Measurements from ENCODE around the gene CDK5R1. TPM values are rescaled to one million over a fixed set of nuclear protein-coding genes. Genes with fewer than 3 reads are reported as not detected.

CDK5R1 gene
- total RNA-seq, 1 donor: 1.4 TPM

DNA sequence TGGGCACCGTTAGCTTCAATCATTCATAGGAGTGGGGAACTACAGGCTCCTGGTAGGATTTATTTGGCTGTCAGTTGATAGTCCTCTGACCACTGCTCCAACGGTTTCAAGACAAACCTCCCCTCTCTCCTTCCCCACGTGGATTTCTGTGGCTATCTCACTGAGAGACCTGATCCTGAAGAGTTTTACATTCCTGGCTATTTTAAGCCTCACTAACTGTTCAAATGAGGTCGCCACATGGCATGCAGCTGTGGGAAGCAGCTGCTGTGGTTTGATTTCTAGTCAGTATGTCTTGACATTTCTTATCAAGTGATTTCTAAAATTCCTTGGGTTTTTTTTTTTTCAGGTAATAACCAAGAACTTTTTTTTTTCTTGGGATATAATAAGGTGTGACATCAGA is 38.3 kb downstream of the CDK5R1 start:
- H3K4me3 ChIP-seq (ENCODE audit: low read depth, low read length): no peak overlapping the region
- no peak for TF ChIP-seq CTCF (IDR thresholded peaks at IDR 0.05; ENCODE audit: insufficient read depth, low read length)
- peak; percentile 15 for DNase-seq (ENCODE audit: low read depth)

- DNase-seq (ENCODE audit: low read depth): no peak
- H3K4me3 ChIP-seq (ENCODE audit: low read depth, low read length): no peak overlapping the region
- TF ChIP-seq CTCF (IDR thresholded peaks at IDR 0.05; ENCODE audit: insufficient read depth, low read length): no peak
Measured at GRCh38 chr17:32527146-32527545, 40.4 kb downstream of the CDK5R1 start.

GRCh38 chr17:32528825-32529224 is 42.0 kb downstream of the CDK5R1 start:
- no peak for DNase-seq (ENCODE audit: low read depth)
- TF ChIP-seq CTCF (IDR thresholded peaks at IDR 0.05; ENCODE audit: insufficient read depth, low read length): no peak
- no peak overlapping the region for H3K4me3 ChIP-seq (ENCODE audit: low read depth, low read length)

DNA sequence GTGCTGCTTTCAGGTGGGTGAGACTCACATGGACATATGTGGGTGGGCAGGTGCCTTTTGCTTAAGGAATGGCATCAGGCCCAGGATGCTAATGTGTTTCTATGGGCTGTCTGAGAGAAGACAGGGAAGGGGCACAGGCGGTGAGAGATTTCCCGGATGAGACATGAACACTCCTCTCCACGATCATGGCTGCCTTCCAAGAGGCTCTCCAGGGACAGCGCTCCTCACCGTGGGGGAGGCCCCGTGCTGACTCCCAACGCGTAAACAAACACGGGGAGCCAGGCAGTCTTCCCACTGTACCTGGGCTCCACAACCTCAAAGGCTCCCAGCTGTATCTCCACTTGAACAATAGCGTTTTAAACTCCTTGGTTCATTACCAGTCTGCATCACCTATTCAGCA is 42.8 kb downstream of the CDK5R1 start:
- H3K4me3 ChIP-seq (ENCODE audit: low read depth, low read length): no peak overlapping the region
- TF ChIP-seq CTCF (IDR thresholded peaks at IDR 0.05; ENCODE audit: insufficient read depth, low read length): no peak
- no peak for DNase-seq (ENCODE audit: low read depth)

DNA sequence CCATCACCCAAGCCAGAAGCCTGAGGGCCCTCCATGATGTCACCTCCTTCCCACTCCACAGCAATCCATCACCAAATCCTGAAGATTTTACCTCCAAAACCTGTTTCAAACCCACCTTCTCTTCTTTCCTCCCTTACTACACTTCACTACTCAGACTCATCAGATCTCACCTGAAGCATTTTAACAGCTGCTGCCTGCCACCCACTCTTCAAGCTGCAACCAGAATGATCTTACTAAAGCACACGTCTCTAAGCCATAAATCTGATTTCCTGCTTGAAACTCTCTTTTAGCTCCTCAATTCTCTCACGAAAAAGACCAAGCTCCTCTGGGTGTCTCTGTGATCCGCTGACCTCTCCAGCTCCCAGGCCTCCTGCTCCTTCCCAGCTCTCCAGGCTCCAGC is 46.5 kb downstream of the CDK5R1 start:
- no peak overlapping the region for H3K4me3 ChIP-seq (ENCODE audit: low read depth, low read length)
- no peak for TF ChIP-seq CTCF (IDR thresholded peaks at IDR 0.05; ENCODE audit: insufficient read depth, low read length)
- no peak for DNase-seq (ENCODE audit: low read depth)

DNA sequence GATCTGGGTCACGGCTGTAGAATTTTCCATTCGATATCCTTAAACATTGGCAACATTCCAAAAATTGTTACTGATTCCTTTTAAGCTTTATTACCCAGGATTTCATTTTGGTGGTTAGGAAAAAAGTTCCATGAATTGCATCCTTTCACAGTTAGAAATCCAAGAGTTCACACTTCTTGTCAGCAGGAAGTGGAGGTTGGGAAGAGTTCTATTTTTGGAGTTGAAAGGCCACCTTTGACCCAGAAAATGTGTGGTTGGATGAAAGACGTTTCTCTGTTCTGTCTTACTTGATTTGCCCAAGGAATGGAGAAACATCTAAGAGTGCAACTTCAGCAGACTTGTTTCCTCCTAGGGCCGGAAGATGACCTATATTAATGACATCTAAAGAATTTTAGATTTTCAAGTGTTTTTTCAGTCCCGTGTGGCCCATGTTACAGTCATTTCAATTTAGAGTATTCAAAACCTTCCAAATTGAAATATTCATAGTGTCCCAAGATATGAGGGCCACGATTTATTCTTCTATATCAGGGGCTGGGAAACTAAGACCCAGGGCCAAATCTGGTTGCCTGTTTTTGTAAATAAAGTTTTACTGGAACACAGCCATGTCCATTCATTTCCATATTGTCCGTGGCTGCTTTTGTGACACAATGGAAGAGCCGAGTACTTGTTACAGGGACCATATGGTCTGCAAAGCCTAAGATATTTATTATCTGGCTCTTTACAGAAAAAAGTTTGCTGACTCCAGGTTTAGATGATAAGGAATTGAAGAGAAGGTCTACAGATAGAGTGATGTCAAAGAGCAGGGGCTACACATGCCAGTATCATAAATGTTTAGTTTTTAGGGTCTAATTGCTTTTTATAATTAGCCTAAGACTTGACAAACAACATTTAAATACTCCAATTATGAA is 50.2 kb downstream of the CDK5R1 start:
- no peak overlapping the region for H3K4me3 ChIP-seq (ENCODE audit: low read depth, low read length)
- peak; percentile 9 for DNase-seq (ENCODE audit: low read depth)
- no peak for TF ChIP-seq CTCF (IDR thresholded peaks at IDR 0.05; ENCODE audit: insufficient read depth, low read length)

Small RNA genes within 50 kb of the gene (small RNA-seq; reads per million reads assigned to genes)
- not detected for gene RF00019

Other genes starting within 250 kb of the CDK5R1 start
- gene RHBDL3, start 221.2 kb upstream of the CDK5R1 start, total RNA-seq (ENCODE audit: low replicate concordance): 0.09 TPM in 1 of 2 replicates, not detected in the other
- 18.0 and 19.2 TPM in 2 replicates for gene C17orf75, start 144.8 kb upstream of the CDK5R1 start, total RNA-seq (ENCODE audit: low replicate concordance)
- 92.6 and 202 TPM in 2 replicates for gene ZNF207, start 136.8 kb upstream of the CDK5R1 start, total RNA-seq (ENCODE audit: low replicate concordance)
- 74.2 and 78.2 TPM in 2 replicates for gene PSMD11, start 42.5 kb upstream of the CDK5R1 start, total RNA-seq (ENCODE audit: low replicate concordance)

Data from fibroblast of the aortic adventitia (primary cell).